ENCODE data around the gene KIAA0930. TPM values are rescaled to one million over a fixed set of nuclear protein-coding genes. Genes with fewer than 3 reads are reported as not detected.

KIAA0930 gene
- total RNA-seq, 2 experiments from 2014 or later, result 6.7 to 7.4 TPM

DNA sequence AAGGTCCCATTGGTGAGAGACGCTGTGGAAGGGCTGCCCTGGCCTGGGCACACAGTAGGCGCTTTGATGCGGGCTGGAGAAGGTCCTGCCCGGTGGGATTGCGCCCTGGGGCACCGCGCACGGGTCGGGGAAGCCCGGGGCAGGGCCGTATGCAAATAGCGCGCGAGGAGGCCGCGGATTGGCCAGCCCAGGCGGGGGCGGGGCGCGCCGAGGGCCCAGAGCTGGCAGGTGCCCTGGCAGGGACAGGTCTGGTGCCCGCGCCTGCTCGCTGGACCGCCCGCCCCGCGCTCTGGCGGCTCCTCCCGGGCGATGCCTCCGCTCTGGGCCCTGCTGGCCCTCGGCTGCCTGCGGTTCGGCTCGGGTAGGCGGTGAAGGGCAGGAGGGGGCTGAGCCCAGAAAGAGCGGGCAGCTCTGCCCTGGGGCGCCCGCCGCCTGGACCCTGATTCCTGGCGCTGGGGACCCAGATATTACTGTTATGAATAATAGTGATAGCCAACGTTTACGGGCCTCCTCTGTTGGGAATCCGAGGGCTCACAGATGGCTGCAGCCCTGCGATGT lies 44.1 kb upstream of the KIAA0930 start, which contains the start of gene UPK3A:
UPK3A (plus strand) TSS at position 245 of the 558 bp plus-strand sequence; CDS start at position 310, 65 bp downstream.
- TF ChIP-seq, protein P1, sequence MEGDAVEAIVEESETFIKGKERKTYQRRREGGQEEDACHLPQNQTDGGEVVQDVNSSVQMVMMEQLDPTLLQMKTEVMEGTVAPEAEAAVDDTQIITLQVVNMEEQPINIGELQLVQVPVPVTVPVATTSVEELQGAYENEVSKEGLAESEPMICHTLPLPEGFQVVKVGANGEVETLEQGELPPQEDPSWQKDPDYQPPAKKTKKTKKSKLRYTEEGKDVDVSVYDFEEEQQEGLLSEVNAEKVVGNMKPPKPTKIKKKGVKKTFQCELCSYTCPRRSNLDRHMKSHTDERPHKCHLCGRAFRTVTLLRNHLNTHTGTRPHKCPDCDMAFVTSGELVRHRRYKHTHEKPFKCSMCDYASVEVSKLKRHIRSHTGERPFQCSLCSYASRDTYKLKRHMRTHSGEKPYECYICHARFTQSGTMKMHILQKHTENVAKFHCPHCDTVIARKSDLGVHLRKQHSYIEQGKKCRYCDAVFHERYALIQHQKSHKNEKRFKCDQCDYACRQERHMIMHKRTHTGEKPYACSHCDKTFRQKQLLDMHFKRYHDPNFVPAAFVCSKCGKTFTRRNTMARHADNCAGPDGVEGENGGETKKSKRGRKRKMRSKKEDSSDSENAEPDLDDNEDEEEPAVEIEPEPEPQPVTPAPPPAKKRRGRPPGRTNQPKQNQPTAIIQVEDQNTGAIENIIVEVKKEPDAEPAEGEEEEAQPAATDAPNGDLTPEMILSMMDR (IDR thresholded peaks at IDR 0.05), result no peak
- CTCF ChIA-PET, result no interaction called here
- no peaks in the 10 kb centered on the region for H3K36me3 ChIP-seq (ENCODE audit: insufficient read depth, low read length)
- Mint-ChIP-seq H3K36me3 (ENCODE audit: low read depth) (no peaks in the 10 kb centered on the region), H3K9me3 (no peaks in the 10 kb centered on the region), H3K4me1 (ENCODE audit: low read depth) (peaks cover 9% of the 10 kb centered on the region), H3K4me3 (peak within 1 kb of the TSS; percentile 56), H3K27me3 (peaks cover 10% of the 10 kb centered on the region), H3K27ac (no peak within 1 kb of the TSS)
- intact Hi-C loops (cut with DNase I, micrococcal nuclease), result no loop called here
- no peaks in the 10 kb centered on the region for H3K9me3 ChIP-seq (ENCODE audit: control insufficient read depth in 1 of 2, insufficient read depth in 1 of 2, low read length in 2 of 2)
- DNase-seq, result peak; percentile 30 to 83 (median 56)
- H3K4me1 ChIP-seq (ENCODE audit: insufficient read depth, low read length), result peaks cover 19% of the 10 kb centered on the region
- POLR2A ChIA-PET, result interaction anchor here (0.6 to 1.5 kb wide), 3 partner anchors 12 to 39 kb away, joined by 3 to 5 read pairs (median 3); no protein-coding TSS in a partner anchor
- peaks cover 4 to 12% of the 10 kb centered on the region in 2 experiments for H3K27me3 ChIP-seq (ENCODE audit: control insufficient read depth in 1 of 2, insufficient read depth in 2 of 2, low read length in 2 of 2)
- H3K4me3 ChIP-seq (ENCODE audit: low read length), result peak within 1 kb of the TSS; percentile 14
- H3K27ac ChIP-seq (ENCODE audit: low read depth in 1 of 2, low read length in 2 of 2), result no peak within 1 kb of the TSS
- ATAC-seq (ENCODE audit: poor library complexity), result peak; percentile 100

DNA sequence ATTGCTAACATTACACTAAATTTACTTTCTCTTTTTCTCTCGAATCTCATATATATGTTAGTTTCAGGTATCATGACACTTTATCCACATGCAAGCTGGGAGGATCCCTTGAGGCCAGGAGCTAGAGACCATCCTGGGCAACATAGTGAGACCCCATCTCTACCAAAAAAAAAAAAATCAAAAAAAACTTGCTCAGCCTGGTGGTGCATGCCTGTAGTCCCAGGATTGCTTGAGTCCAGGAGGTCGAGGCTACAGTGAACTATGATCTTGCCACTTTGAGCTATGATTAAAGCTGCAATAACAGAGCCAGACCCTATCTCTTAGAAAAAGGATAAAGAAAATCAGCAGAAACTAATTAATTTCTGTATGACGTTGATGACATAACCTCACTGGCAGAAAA lies 40.3 kb upstream of the KIAA0930 start:
- ChIA-PET POLR2A (no interaction called here), CTCF (no interaction called here)
- Mint-ChIP-seq H3K27me3 (peaks cover 10% of the 10 kb centered on the region), H3K27ac (no peak overlapping the region), H3K4me1 (ENCODE audit: low read depth) (peaks cover 12% of the 10 kb centered on the region), H3K4me3 (no peak overlapping the region), H3K9me3 (no peaks in the 10 kb centered on the region), H3K36me3 (ENCODE audit: low read depth) (no peaks in the 10 kb centered on the region)
- TF ChIP-seq, protein P1 (IDR thresholded peaks at IDR 0.05), result no peak
- Histone ChIP-seq H3K4me1 (ENCODE audit: insufficient read depth, low read length) (peaks cover 19% of the 10 kb centered on the region), H3K4me3 (ENCODE audit: low read length) (no peak overlapping the region), H3K9me3 (ENCODE audit: control insufficient read depth in 1 of 2, insufficient read depth in 1 of 2, low read length in 2 of 2) (no peaks in the 10 kb centered on the region), H3K36me3 (ENCODE audit: insufficient read depth, low read length) (no peaks in the 10 kb centered on the region), H3K27ac (ENCODE audit: low read depth in 1 of 2, low read length in 2 of 2) (no peak overlapping the region), H3K27me3 (ENCODE audit: control insufficient read depth in 1 of 2, insufficient read depth in 2 of 2, low read length in 2 of 2) (peaks cover 4 to 12% of the 10 kb centered on the region in 2 experiments)
- DNase-seq, result no peak
- no peak for ATAC-seq (ENCODE audit: poor library complexity)
- intact Hi-C loops (cut with DNase I, micrococcal nuclease), result no loop called here

DNA sequence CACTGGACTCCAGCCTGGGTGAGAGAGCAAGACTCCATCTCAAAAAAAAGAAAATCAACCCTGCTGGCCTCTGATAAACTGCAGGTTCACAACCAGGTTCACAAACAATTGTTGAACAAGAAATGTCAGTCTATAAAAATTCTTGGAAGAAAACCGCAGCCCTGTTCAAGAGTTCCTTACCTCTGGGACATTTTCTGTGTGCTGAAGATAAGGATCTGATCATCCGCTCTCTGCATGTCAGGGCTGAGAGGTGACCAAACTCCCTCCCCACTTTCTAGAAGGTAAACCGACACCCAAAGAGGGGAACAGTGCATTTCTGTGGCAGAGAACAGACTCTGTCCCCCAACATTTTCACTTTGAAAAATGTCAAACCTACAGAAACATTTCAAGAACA lies 39.9 kb upstream of the KIAA0930 start:
- Mint-ChIP-seq H3K4me3 (no peak overlapping the region), H3K27me3 (peaks cover 10% of the 10 kb centered on the region), H3K4me1 (ENCODE audit: low read depth) (peaks cover 12% of the 10 kb centered on the region), H3K27ac (no peak overlapping the region), H3K36me3 (ENCODE audit: low read depth) (no peaks in the 10 kb centered on the region), H3K9me3 (no peaks in the 10 kb centered on the region)
- intact Hi-C loops (cut with DNase I, micrococcal nuclease), result no loop called here
- POLR2A ChIA-PET, result no interaction called here
- Histone ChIP-seq H3K9me3 (ENCODE audit: control insufficient read depth in 1 of 2, insufficient read depth in 1 of 2, low read length in 2 of 2) (no peaks in the 10 kb centered on the region), H3K27ac (ENCODE audit: low read depth in 1 of 2, low read length in 2 of 2) (no peak overlapping the region), H3K36me3 (ENCODE audit: insufficient read depth, low read length) (no peaks in the 10 kb centered on the region), H3K27me3 (ENCODE audit: control insufficient read depth in 1 of 2, insufficient read depth in 2 of 2, low read length in 2 of 2) (peaks cover 4 to 12% of the 10 kb centered on the region in 2 experiments), H3K4me3 (ENCODE audit: low read length) (no peak overlapping the region), H3K4me1 (ENCODE audit: insufficient read depth, low read length) (peaks cover 19% of the 10 kb centered on the region)
- TF ChIP-seq, protein P1 (IDR thresholded peaks at IDR 0.05), result no peak
- ATAC-seq (ENCODE audit: poor library complexity) (no peak), DNase-seq (no peak)
- CTCF ChIA-PET, result no interaction called here

All from CD4-positive, alpha-beta T cell (primary cell).